ENCODE data around the gene TTN.

DNA sequence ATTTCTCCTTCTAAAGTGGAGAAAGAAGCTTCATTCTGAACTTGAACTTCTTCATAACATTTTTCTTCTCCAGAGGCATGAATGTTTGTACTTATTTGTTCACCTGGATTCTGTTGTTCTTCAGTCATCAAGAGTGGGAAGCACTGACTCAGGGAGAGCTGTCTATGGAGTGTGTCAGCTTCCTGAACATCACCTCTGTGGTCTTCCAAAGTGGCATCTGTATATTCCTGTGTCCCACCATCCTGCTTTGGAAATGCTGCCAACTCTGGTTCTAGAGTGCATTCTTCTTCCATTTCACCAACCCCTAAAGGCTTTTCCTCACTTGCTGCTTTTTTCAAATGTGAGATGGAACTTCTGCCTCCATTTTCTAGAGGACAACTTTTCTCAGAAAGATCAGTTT lies 59.5 kb downstream of the TTN start:
- TF ChIP-seq POLR2AphosphoS5 (IDR thresholded peaks at IDR 0.05; ENCODE audit: low read depth, low read length) (no peak), POLR2A (IDR thresholded peaks at IDR 0.05; ENCODE audit: low read depth, low read length) (no peak)
